ENCODE data around the gene ABCA7.

The ABCA7 gene

GRCh38 chr19:1004204-1004802 is 35.6 kb upstream of the ABCA7 start:
- no peak for DNase-seq (ENCODE audit: low read depth)

- DNase-seq (ENCODE audit: low read depth): no peak
Measured at GRCh38 chr19:1004803-1005664, 34.9 kb upstream of the ABCA7 start.

DNA sequence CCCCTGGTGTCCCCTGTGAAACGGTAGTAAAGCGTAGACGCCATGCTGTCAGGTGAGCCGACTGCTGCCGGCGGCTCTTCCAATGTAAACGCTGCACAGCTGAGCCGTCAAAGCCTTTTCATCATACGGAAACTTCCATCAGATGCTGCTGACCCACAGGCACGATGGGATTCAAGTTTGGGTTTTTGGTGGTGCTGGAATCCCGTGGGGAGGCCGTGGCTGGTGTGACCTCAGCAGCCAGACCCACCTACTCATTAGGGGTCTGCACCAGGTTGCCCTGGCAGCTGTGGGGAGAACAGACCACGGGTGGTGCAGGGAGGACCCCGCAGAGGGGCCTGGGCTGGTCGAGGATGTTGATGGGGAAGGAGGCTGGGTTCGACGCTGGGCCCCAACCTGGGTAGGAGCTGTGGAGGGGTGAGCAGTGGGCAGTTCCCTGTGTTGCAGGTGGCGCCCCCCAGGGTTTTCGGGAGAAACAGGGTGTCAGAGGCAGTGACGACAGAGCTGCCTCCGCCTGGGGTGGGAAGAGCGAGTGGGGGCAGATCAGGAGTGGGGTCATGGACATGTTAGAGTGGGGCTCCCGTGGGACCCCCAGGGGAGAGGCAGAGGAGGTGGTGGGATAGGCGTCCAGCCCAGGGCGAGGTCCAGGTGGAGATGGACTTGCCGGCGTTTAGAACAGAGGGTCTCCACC is 33.1 kb upstream of the ABCA7 start:
- DNase-seq (ENCODE audit: low read depth): no peak

DNA sequence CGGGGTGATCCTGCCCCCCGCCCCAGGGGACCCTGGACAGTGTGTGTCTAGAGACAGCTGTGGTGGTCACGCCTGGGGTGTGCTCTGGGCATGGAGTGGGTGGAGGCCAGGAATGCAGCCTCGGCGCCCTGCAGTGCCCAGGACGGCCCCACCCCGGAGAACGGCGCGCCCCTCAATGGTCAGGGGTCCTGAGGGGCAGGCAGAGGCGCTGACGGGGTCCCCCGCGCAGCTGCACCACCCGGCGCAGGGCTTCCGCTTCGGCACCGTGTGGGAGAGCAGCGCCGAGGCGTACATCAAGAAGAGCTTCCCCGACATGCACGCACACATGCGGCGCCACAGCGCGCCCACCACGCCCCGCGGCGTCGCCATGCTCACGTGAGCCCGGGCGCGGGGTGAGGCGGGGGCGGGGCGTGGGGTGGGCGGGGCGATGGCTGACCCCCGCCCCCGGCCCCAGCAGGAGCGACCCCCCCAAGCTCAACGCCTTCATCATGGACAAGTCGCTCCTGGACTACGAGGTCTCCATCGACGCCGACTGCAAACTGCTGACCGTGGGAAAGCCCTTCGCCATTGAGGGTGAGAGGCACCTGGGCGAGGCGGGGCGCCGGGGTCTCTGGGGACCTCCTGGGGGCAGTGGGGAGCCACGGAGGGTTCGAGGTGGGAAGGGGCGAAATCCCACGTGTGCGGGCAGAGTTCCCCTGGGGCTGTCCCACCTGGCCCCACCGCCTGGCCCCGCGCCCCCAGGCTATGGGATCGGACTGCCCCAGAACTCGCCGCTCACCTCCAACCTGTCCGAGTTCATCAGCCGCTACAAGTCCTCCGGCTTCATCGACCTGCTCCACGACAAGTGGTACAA is 32.3 kb upstream of the ABCA7 start:
- DNase-seq (ENCODE audit: low read depth): no peak

- DNase-seq (ENCODE audit: low read depth): no peak
Measured at GRCh38 chr19:1008268-1009040, 31.5 kb upstream of the ABCA7 start.

- peak; percentile 25 for DNase-seq (ENCODE audit: low read depth)
Measured at GRCh38 chr19:1009041-1009980, 30.6 kb upstream of the ABCA7 start.

DNA sequence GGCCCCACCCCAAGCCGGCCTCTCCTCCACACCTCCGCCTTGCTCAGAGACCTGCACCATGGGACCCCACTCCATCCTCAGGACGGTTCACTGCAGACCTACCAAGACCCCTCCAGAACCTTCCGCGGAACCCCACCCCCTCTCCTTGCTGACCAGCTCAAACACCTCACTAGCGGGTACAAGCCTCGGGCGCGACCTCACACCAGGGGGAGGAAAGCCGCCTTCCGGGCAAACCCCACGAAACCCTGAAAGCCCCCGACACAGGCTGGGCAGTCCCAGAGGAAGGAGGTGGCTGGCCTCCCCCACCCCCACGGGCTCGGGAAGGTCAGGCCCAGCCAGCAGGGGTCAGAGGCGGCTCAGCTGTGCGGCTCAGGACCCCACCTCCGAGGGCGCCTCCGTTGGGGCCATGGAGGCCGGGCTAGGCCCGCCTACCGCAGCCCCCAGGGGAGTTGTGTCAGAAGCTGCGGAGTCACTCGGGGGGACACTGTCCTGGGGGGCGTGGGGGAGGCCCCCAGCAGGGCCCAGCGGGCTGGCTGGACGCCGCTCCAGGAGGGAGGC is 29.8 kb upstream of the ABCA7 start:
- no peak for DNase-seq (ENCODE audit: low read depth)

GRCh38 chr19:1010586-1011510 is 29.1 kb upstream of the ABCA7 start:
- DNase-seq (ENCODE audit: low read depth): no peak

DNA sequence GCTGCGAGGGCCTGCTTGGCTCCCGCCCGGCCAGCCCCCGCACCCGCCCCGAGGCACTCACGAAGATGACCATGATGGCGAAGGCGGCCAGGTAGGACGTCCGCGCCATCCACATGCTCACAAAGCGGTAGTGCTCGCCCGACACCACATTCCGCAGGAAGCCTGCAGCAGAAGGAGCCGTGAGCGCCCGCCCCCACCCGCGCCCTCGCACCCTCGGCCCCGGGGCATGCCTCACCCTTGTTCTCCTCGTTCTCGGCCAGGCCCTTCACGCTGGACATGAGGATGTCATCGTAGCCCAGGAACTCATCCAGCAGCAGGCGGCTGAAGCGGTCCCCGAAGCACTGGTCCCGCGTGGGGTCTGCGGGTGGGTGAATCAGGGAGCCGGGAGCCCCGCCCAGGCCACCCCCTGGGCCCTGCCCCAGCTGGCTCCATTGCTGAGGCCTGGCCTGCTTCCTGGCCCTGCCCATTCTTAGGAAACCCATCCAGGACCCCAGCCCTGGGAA is 28.0 kb upstream of the ABCA7 start:
- DNase-seq (ENCODE audit: low read depth): no peak

DNA sequence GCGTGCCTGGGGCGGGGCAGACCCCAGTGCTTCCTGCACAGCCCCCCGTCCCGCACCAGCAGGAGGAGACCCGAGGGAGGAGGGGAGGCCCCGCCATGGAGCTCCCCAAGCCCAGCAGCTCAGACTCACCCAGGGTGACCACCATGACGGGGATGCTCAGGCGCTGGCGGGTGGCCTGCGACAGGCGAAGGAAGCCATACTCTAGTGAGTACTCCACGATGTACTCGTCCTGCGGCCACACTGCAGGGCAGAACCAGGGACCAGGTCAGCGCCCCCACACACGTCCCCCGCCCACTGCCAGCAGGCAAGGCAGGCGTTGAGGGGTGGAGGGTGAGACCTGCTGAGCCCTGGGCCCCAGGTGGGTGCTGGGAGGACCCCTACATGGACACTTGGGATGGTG is 27.6 kb upstream of the ABCA7 start:
- DNase-seq (ENCODE audit: low read depth): no peak

GRCh38 chr19:1013218-1013617 is 26.7 kb upstream of the ABCA7 start:
- DNase-seq (ENCODE audit: low read depth): no peak

- DNase-seq (ENCODE audit: low read depth): no peak
Measured at GRCh38 chr19:1014161-1015060, 25.5 kb upstream of the ABCA7 start.

DNA sequence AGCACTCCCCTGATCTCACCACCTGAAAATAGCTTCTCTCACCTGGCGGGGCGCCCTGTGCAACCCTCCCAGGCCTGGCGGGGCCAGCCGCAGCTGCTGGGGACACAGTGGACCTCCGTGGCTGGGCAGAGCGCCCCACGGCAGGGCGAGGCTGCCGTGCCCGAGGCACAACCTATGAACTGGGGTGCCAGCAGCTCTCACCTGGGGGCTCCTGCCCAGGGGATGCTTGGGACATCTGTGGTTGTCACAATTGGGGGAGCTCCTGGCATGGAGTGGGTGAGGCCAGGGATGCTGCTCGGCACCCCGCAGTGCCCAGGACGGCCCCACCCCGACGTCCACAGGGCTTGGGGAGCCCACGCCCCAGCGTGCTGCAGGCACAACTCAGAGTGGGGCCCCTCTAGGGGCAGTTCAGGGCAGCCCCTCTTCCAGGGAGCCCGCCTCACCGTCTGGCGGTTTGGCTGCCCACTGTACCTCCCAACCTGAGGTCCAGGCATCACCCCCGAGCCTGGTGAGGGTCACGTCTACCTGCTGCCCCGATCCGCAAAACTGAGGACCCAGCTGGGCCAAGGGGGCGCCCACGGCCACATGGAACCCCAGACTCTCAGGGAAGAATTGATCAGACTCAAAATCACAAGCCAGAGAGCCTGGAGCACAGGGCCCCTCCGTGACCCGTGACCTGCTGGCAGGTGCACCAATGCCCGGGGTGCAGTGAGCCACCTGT is 24.7 kb upstream of the ABCA7 start:
- no peak for DNase-seq (ENCODE audit: low read depth)

DNA sequence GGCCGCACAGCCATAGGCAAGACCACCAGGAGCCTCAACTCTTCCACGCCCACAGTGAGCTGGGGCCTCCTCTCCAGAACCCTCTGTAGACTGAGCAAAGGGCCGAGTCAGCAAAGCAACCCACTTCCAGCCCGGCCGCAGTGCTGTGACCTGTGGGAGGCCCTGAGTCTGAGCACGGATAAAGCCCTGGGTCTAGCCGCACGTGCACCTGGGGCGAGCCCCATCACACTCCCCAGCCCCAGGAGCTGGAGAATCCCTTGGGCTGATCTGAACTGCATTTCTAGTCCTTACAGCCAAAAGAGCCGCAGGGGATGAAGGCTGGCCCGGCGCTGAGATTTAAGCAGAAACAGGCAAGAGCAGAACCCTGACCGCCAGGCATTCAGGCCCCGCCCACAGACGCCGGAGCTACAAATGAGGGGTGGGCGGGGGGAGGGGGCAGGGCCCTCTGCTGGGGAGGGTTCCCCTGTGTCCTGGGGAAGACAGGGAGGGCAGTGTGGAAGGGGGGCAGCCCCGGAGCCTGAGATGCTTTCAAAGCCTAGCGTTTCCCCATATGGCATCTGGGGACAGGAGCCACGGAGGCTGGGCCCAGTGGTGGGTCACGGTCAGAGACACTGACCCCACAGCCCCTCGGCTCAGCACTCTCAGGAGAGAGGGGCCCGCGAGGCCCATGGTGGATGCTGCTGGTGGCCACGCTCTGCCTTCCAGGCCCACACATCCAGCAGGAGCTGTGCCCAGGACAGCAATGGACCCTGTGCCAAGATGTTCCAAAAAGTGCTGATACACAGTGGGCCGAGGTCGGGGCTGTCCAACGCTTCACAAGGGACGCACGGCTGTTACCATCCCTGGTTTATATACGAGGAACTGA is 23.9 kb upstream of the ABCA7 start:
- no peak for DNase-seq (ENCODE audit: low read depth)

GRCh38 chr19:1016647-1017114 is 23.2 kb upstream of the ABCA7 start:
- peak; percentile 65 for DNase-seq (ENCODE audit: low read depth)
